ENCODE results near the gene UBLCP1.

GRCh38 chr5:159252195-159252594 is 10.9 kb upstream of the UBLCP1 start:
- TF ChIP-seq REST (IDR thresholded peaks at IDR 0.05; ENCODE audit: insufficient read depth in 1 of 2, low read depth in 2 of 2, low read length in 2 of 2) = no peak
- no peak for TF ChIP-seq FOXP2 (optimal IDR thresholded peaks at IDR 0.05; ENCODE audit: borderline replicate concordance, extremely low read depth, extremely low read length, insufficient read depth)
- no peak for TF ChIP-seq POLR2AphosphoS5 (IDR thresholded peaks at IDR 0.05; ENCODE audit: low read depth, low read length)
